HK-2 (cell line): Measurements from ENCODE around the gene MIPEP.

Experiments used
- DNase-seq: peaks from one replicate; pipeline ENCODE4 v3.0.0-alpha.2; 2018; ENCODE audit not compliant: unreplicated experiment

Gene MIPEP

DNA sequence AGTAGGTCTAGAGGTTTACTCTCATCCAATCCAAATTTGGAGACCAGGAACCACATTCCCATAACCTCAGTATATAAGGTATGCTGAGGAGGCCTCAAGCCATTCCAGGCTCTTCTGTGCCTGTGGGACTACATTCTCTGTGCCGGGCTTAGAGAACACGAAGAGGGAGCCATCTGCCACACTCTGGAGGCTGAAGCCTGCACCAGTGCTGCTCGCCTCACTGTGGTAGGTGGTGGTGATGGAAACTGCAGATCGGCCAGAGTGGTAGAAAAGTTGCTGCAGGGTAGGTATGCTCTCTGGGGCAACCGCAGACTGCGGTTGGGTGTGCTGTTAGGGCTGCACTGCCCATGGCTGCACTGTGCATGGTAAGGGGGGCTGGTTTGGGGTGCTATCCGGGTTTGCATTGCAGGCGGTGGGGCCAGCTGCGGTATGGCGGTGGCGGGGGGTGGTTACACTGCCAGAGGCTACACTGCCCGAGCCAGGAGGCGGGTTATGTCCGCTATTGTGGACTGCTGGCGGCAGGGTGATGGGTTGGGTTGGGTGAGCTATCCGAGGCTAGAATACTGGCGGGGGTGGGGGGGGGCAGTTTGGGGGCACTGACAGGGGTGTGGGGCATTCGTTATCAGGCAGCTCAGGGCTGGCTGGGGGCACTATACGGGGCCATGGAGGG, 174.0 kb downstream of the MIPEP start:
- no peak for DNase-seq

DNA sequence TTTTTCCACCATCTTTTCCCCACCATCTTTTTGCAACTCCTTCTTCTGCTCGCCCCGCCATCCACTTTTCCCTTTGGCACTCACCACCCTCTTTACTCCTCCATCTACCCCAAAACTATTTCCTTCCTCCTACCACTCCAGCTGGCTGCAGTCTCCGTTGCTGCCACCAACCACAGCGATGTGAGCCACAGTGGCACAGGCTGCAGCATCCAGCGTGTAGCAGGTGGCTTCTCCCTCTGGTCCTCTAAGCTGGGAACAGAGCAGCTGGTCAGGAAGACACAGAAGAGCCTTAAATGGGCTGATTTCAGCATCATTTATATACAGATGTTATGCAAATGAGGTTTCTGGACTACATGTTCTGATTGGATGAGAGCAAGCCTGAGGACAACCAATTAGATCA, 174.5 kb downstream of the MIPEP start:
- no peak for DNase-seq

GRCh38 chr13:23711355-23711754, 177.8 kb downstream of the MIPEP start:
- DNase-seq = no peak

GRCh38 chr13:23710366-23710765, 178.8 kb downstream of the MIPEP start:
- no peak for DNase-seq

GRCh38 chr13:23709536-23709935, 179.7 kb downstream of the MIPEP start:
- DNase-seq = no peak

- no peak for DNase-seq
Observed at GRCh38 chr13:23707674-23708073, 181.5 kb downstream of the MIPEP start.

- no peak for DNase-seq
Observed at GRCh38 chr13:23705583-23705982, 183.6 kb downstream of the MIPEP start.

- no peak for DNase-seq
Observed at GRCh38 chr13:23703246-23703860, 185.8 kb downstream of the MIPEP start.

DNA sequence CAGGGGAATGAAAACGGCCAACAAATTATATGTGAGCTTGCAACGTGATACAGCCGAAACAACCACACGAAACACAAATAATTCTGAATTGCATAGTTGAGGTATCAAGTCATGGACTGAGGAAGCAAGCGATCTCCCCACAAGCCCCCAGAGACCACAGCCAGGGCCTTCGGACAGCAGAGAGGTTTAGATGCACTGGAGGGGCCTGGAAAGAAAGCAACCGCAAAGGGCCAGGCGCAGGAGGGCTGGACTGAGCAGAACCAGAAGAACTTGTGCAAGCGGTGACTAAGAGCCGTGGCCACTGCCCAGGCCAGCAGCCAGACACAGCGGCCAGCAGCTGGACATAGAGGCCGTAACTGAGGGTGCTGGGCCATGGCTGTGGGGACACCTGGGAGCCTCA, 187.6 kb downstream of the MIPEP start:
- no peak for DNase-seq

DNA sequence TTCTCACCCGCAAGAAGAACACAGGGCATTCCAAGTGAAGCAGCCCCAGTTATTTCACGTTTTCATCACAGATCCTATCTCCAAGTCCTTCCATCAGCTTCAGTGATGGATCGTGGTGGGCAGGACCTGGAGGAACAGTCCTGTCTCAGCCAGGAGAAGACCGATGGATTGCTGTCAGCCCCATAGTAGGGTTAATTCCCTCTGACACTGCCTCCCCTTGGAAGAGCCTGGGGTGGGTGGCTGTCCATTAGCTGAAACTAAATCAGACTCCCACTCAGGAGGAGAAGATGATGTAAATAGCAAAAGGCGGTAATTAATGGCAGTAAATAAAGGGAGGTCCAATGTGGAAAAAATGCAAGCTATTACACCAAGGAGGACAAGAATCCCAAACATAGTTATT, 188.0 kb downstream of the MIPEP start:
- DNase-seq = no peak

- DNase-seq = no peak
Observed at GRCh38 chr13:23699271-23699670, 189.9 kb downstream of the MIPEP start.

DNA sequence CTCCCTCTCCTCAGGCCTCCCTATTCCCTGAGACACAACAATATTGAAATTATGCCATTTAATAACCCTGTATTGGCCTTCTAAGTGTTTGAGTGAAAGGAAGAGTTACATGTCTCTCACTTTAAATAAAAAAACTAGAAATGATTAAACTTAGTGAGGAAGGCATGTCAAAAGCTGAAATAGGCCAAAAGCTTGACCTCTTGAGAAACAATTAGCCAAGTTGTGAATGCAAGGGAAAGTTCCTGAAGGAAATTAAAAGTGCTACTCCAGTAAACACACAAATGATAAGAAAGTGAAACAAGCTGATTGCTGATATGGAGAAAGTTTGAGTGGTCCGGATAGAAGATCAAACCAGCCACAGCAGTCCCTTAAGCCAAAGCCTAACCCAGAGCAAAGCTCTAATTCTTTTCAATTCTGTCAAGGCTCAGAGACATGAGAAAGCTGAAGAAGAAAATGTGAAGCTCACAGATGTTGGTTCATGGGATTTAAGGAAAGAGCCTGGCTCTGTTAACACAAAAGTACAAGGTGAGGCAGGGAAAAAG, 191.4 kb downstream of the MIPEP start:
- no peak for DNase-seq

DNA sequence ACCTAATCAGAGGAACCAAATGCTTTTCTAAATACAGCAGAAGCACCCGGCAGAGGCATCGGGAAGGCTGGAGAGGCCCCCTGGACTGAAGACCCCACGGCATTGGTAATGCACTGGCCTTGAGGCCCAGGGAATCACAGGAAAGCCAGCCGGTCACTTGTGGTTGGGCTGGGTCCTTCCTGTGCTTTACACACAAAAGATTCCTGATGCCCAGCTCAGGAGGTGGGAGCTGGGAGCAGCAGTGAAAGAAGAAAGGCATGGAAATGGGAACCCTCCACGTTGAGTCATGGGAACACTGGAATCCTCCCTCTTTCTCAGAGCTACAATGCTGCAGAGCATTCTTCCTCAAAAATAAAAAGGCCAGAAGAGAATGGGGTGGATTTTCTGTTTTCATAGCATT, 192.6 kb downstream of the MIPEP start:
- no peak for DNase-seq

- DNase-seq = no peak
Observed at GRCh38 chr13:23695711-23696464, 193.3 kb downstream of the MIPEP start.

- DNase-seq = no peak
Observed at GRCh38 chr13:23695196-23695595, 194.0 kb downstream of the MIPEP start.

GRCh38 chr13:23692816-23693215, 196.4 kb downstream of the MIPEP start:
- no peak for DNase-seq

GRCh38 chr13:23690668-23691067, 198.5 kb downstream of the MIPEP start:
- DNase-seq = no peak

- DNase-seq = no peak
Observed at GRCh38 chr13:23688336-23688735, 200.9 kb downstream of the MIPEP start.

- DNase-seq = no peak
Observed at GRCh38 chr13:23687614-23688013, 201.6 kb downstream of the MIPEP start.

- no peak for DNase-seq
Observed at GRCh38 chr13:23686948-23687347, 202.3 kb downstream of the MIPEP start.

DNA sequence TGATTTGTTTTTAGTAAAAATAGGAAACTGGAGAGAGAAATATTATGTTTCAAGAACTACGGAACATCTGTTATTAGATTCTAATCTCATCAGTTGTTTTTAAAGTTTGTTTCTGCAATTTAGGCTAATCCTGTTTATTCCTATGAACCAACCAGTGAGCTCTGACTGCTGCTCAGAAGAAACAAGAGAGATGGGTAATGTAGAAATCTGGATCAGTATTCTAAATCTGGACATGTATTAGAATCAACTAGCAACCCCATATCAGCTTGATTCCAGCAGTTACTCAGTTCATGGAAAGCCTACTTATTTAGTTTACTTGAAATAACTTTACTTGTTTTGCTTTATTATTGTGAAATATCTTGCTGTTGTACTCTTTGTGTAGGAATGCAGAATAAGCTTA, 203.8 kb downstream of the MIPEP start:
- no peak for DNase-seq

DNA sequence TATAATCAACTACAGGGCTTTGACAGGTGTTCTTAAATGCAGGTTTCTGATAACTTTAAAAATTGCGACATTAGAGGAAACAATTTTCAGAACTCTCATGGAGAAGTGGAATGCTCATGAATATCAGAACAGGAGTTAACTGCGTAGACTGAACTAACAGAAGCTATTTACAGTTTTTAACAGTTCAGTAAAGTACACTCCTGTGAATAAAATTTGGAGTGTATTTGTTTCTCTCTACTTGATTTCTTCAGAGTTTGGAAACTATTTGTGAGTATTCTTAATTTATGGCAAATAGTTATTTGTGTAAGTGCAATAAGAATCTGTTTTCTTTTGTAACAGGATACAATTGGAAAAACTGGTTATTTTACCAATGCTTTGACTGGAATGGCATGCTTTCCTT, 204.6 kb downstream of the MIPEP start:
- DNase-seq = no peak

GRCh38 chr13:23683084-23683483, 206.1 kb downstream of the MIPEP start:
- DNase-seq = no peak
